HG03378 (cell line): ENCODE results near the gene CUX1.

ENCODE experiments used
- ATAC-seq: cut with Tn5 transposase; IDR thresholded peaks from one replicate; pipeline ENCODE4 v1.9.1; 2021; ENCODE audit warnings: mild to moderate bottlenecking, moderate library complexity; ENCODE audit not compliant: unreplicated experiment

CUX1 gene

GRCh38 chr7:101952355-101953247 lies 135.2 kb downstream of the CUX1 start:
- ATAC-seq, result no peak

DNA sequence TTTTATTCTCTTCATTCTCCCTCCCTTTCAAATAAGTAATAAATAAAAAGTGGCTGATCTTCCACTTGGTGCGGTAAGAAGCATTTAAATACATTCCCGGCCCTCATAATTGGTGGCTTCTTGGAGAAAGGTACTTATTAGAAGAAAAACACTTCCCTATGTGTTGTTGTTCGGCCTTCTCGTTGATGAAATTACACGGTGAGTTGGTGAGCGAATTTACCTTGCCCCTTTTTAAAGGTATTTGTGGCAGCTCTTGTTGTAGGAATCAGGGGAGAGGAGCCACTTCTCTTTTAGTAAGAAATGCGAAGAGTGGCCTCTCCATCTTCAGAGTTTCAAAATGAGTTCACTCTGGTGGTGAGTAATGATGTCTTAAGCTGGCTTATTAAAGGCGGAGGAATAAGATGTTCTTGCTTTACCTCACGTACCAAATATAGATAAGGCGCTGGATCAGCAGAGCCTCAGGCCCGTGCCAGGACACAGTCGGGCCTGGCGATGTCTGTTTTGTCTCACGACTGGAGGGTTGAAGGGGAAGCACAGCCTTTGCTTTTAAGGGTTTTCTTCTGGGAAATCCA lies 135.9 kb downstream of the CUX1 start:
- no peak for ATAC-seq

DNA sequence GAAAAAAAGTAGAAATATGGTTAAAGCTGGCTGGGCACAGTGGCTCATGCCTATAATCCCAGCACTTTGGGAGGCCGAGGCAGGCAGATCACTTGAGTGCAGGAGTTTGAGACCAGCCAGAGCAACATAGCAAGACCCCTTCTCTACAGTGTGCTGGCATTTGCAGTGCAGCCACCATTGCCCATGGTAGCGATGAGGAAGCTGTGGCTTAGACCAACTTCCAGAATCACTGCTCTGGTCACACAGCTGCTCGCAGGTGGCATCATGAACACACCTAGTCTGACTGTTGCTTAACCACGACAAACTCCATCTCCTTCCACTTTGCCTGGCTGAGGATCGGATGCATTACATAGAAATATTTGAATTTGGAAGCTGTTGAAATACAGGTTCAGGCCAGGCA lies 137.1 kb downstream of the CUX1 start:
- ATAC-seq, result no peak

- no peak for ATAC-seq
These were observed 138.7 kb downstream of the CUX1 start for GRCh38 chr7:101956130-101956529.

GRCh38 chr7:101957744-101958525 lies 140.5 kb downstream of the CUX1 start:
- ATAC-seq, result no peak

- no peak for ATAC-seq
These were observed 141.9 kb downstream of the CUX1 start for GRCh38 chr7:101959342-101959741.

DNA sequence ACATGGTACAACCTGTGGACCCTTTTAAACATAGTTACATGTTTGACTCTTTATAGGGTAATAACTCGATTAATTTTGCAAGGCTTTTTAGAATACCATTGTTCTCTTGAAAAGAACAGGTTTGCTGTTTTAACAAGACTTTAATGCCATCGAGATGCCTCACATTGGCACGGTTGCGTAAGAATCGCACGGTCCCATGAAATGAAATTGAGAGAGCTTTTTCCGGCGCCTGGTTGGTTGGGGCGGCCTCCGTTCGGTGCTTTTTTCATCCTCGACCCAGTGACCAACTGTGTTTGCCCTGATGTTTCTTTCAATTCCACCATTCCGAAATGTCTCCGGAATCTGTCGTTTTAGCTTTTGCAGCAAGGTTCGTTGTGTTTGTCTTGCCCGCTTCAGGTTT lies 142.4 kb downstream of the CUX1 start:
- no peak for ATAC-seq

DNA sequence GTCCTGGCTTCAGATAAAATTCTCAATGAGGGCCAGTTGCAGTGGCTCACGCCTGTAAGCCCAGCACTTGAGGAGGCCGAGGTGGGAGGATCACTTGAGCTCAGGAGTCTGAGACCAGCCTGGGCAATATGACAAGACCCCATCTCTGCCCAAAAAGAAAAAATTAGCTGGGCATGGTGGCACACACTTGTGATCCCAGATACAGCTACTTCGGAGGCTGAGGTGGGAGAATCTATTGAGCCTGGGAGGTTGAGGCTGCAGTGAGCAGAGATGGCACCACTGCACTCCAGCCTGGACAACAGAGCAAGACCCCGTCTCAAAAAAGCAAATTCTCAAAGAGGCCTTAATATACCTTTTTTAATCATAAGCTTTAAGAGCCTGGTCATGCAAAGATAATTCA lies 142.9 kb downstream of the CUX1 start:
- ATAC-seq, result no peak

- no peak for ATAC-seq
These were observed 143.7 kb downstream of the CUX1 start for GRCh38 chr7:101960985-101961708.

DNA sequence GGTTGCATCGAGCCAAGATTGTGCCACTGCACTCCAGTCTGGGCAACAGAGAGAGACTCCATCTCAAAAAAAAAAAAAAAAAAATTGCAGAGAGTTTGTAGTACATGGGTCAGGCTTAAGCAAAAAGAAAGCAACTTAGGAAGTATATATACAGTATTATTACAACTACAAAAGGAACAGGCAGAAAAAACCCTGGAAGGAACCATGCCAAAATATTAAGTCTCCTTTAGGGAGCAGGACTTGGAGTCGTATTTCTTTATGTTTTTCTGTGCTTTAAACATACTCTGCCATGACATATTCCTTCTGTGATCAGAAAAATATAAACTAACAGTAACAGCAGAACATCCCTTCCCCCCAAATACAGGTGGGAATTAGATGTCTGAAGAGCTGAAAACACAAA lies 144.4 kb downstream of the CUX1 start:
- ATAC-seq, result no peak

DNA sequence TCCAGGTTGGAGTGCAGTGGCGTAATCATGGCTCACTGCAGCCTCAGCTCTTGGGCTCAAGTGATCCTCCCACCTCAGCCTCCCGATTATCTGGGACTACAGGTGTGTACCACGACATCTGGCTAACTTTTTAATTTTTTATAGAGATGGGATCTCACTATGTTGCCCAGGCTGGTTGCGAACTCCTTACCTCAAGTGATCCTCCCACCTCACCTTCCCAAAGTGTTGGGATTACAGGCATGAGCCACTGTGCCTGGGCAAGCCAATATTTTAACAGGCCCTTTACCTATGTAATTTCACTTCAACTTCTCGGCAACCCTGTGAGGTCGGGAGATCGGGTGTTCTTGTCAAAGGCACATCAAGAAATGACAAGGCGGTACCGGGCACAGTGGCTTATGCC lies 146.3 kb downstream of the CUX1 start:
- ATAC-seq, result no peak

DNA sequence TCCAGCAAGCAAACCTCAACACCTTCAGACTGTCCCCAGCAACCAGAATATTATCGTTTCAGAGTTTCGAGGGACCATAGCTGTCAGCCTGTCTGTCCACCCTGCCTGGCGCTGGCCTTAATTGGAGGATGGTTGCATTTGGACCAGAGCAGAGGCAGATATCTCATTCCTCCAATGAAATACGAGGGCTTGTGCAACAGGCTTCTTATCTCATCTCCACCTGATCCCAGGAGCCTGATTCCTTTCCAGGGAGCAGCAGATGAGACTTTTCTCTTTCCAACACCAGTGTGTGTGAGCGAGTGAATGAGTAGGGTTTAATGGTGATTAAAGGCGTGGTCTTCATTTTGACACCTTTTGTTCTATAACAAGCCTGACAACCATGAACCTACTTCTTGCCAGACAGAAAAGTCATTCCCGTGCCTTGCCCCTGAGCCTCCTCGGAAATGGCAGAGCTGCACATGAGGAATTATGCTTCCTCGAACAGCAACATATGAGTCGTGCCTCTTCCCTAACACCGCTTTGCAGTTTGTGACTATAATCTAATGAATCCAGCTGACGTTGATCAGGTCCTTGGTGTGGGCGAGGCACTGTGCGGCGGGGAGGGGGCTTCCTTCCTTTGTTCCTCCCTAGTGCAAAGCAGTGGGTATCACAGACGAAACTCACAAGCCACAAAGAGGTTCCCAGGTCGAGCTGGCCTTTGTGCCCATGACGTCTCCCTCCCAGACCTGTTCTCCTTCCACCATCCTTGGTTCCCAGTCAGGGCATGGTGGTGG lies 147.4 kb downstream of the CUX1 start:
- ATAC-seq, result no peak

GRCh38 chr7:101968720-101969466 lies 151.5 kb downstream of the CUX1 start:
- ATAC-seq, result no peak

DNA sequence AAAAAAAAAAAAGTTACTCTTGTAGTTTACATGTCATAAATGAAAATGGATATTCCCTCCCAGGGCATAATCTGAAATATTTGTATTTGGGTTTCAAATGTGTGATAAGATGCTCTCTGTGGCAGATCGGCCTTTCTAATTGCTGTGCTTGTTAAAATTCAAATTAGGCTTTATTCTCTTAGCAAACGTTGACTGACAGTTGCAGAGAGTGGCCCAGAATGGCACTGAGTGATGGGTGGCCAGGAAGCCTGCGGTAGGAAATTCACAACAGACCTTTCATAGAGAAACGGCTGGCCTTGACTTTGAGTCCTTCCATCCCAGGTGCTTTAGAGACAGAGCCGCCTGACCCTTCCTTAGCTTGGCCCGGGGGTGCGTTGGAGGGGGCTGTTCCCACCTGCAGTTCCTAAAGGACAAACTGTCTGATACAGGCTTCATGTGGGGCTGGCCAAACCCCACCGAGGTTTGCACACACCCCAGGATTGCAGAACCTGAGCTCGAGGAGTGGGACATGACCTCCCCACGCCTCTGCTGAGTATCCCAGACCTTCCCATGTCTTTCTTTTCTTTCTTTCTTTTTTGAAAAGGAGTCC lies 152.7 kb downstream of the CUX1 start:
- ATAC-seq, result no peak

DNA sequence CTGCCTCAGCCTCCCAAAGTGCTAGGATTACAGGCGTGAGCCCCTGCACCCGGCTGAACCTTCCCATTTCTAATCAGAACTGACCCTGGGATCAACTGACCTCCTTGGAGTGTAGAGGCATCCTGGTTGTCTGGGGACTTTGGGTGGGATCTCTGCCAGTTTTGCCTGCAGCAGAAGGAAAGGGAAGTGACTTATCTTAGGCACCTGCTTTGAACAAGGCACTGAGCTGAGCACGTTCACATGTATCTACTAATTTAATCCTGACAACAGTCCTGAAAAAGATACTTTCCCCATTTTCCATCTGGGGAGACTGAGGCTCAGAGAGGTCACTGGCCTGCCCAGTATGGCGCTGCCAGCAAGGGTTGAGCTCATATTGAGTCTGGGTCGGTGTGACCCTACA lies 153.4 kb downstream of the CUX1 start:
- ATAC-seq, result no peak

- ATAC-seq, result no peak
These were observed 154.0 kb downstream of the CUX1 start for GRCh38 chr7:101971457-101971856.

DNA sequence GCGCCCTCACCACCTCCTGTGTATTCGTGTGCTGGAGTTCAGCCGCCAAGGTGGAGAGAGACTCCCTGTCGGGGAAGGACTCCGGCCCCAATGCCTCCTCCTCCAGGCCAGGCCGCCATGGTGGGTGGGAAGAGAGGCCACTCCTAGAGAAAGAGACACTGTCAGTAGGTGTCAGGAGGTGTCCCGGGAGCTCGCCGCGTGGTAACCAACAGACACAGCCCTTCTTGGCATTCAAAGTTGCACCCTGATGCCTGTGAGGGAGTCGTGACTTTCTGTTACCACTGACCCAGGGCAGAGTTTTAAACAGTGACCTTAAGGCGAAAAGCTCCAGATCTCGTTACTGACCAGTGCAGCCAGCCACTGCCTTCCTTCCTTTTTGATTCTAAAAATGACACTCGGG lies 155.2 kb downstream of the CUX1 start:
- no peak for ATAC-seq

DNA sequence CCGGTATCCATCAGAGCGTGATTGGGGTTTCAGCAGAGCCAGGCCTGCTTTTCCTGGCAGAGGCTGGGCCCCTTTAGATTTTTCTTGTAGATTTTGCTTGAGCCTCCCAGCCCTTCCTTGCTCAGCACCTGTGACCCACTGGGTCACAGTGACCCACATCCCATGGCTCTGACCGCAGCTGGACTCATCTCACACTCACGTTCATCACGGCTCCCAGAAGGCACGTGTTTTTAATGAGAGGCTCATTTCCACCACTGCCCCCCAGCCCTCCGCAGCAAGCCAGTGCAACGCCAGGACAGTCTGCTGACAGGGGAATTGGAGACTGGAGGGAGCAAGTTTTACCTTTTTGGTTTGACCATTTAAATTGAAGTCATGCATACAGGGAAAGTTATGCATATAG lies 155.7 kb downstream of the CUX1 start:
- ATAC-seq, result no peak

- no peak for ATAC-seq
These were observed 157.0 kb downstream of the CUX1 start for GRCh38 chr7:101974393-101974792.
